ENCODE results near the gene IL23A. TPM values are rescaled to one million over a fixed set of nuclear protein-coding genes. Genes with fewer than 3 reads are reported as not detected.
A peak's percentile ranks its signal among the peaks of the same experiment; 100 is the strongest.

IL23A gene
- total RNA-seq, 1 experiment from 2014 or later: 2.0 TPM

GRCh38 chr12:56311003-56311402 is 27.7 kb upstream of the IL23A start:
- H3K4me2 ChIP-seq (ENCODE audit: insufficient read depth, insufficient read length, low read length): no peak overlapping the region
- no peaks in the 10 kb centered on the region for H4K20me1 ChIP-seq (ENCODE audit: control insufficient read depth, insufficient read depth, insufficient read length)
- no peaks in the 10 kb centered on the region for H3K27me3 Mint-ChIP-seq (ENCODE audit: low read depth)
- no peak overlapping the region for H3K27ac ChIP-seq (ENCODE audit: insufficient read length, low read depth, low read length)
- no peak overlapping the region for H2BK5ac ChIP-seq (ENCODE audit: insufficient read length, low read length)
- no peak overlapping the region for H4K8ac ChIP-seq (replicated peaks; ENCODE audit: insufficient read length, low read depth, low read length)
- H2AFZ ChIP-seq (ENCODE audit: low read length): no peak overlapping the region
- no peak overlapping the region for H2BK15ac ChIP-seq (ENCODE audit: low read depth, low read length)
- no peak overlapping the region for H4K5ac ChIP-seq (ENCODE audit: insufficient read length, low read depth, low read length)
- no peak overlapping the region for H3T11ph ChIP-seq (ENCODE audit: low read length)
- H3K27me3 ChIP-seq (ENCODE audit: insufficient read depth, low read length): no peaks in the 10 kb centered on the region
- H3K9ac ChIP-seq (ENCODE audit: extremely low read depth, insufficient read length, low read length): no peak overlapping the region
- no peaks in the 10 kb centered on the region for H3K4me1 ChIP-seq (ENCODE audit: insufficient read depth, low read length)
- peak overlapping the region in 1 of 3 experiments; percentile 75; a peak in 2 of 7 replicates for H3K27ac Mint-ChIP-seq
- no peak overlapping the region for H2AK5ac ChIP-seq (ENCODE audit: insufficient read length, low read length)
- H3K23me2 ChIP-seq (ENCODE audit: insufficient read length, low read depth, low read length, poor library complexity, severe bottlenecking): peaks cover 6% of the 10 kb centered on the region
- H3K14ac ChIP-seq (ENCODE audit: insufficient read depth, low read length): no peak overlapping the region
- no peak overlapping the region for H3K4ac ChIP-seq (ENCODE audit: low read depth, low read length)
- no CpG with 5 or more reads among the region's 12 CpGs for WGBS (ENCODE audit: extremely low coverage, insufficient read length, low lambda C conversion rate)
- no peak overlapping the region for H2BK20ac ChIP-seq (ENCODE audit: low read depth, low read length, poor library complexity, severe bottlenecking)
- DNase-seq: no peak
- H3K56ac ChIP-seq (ENCODE audit: insufficient read length, low read depth, low read length): no peak overlapping the region
- H3K79me2 ChIP-seq (ENCODE audit: insufficient read depth, low read length): peaks cover 7% of the 10 kb centered on the region; the same call in 1 of the 2 replicates
- H3K18ac ChIP-seq (ENCODE audit: insufficient read length, low read depth, low read length): no peak overlapping the region
- H3K9me3 ChIP-seq (ENCODE audit: control insufficient read depth, low read depth, low read length): no peaks in the 10 kb centered on the region
- no peaks in the 10 kb centered on the region for H3K9me3 Mint-ChIP-seq
- peaks cover 5 to 9% of the 10 kb centered on the region in 2 experiments; a peak in 2 of 4 replicates for H3K4me1 Mint-ChIP-seq
- no peak overlapping the region for H2BK120ac ChIP-seq (ENCODE audit: low read depth, low read length, poor library complexity, severe bottlenecking)
- H2BK12ac ChIP-seq (ENCODE audit: insufficient read length, low read depth, low read length): no peak overlapping the region
- no peak overlapping the region for H4K91ac ChIP-seq (ENCODE audit: insufficient read length, low read depth, low read length)
- H3K4me3 Mint-ChIP-seq: no peak overlapping the region
- H3K79me1 ChIP-seq (ENCODE audit: insufficient read depth, low read depth, low read length, poor library complexity, severe bottlenecking): peaks cover 7% of the 10 kb centered on the region
- no peak overlapping the region for H3K23ac ChIP-seq (ENCODE audit: insufficient read length, low read depth, low read length)
- no peak for TF ChIP-seq CTCF (conservative IDR thresholded peaks at IDR 0.05)
- peaks cover 22 to 76% (median 39%) of the 10 kb centered on the region in 3 experiments; a peak in 6 of 7 replicates for H3K36me3 Mint-ChIP-seq (ENCODE audit: insufficient read depth in 1 of 3, low read depth in 3 of 3)
